ENCODE measurements around the gene QPCTL.
A peak's percentile ranks its signal among the peaks of the same experiment; 100 is the strongest.
"Not testable (repeated sequence)": the region's sequence is repeated elsewhere in the genome, so short reads cannot be mapped to it uniquely, and the experiment has no call there.

QPCTL gene

DNA sequence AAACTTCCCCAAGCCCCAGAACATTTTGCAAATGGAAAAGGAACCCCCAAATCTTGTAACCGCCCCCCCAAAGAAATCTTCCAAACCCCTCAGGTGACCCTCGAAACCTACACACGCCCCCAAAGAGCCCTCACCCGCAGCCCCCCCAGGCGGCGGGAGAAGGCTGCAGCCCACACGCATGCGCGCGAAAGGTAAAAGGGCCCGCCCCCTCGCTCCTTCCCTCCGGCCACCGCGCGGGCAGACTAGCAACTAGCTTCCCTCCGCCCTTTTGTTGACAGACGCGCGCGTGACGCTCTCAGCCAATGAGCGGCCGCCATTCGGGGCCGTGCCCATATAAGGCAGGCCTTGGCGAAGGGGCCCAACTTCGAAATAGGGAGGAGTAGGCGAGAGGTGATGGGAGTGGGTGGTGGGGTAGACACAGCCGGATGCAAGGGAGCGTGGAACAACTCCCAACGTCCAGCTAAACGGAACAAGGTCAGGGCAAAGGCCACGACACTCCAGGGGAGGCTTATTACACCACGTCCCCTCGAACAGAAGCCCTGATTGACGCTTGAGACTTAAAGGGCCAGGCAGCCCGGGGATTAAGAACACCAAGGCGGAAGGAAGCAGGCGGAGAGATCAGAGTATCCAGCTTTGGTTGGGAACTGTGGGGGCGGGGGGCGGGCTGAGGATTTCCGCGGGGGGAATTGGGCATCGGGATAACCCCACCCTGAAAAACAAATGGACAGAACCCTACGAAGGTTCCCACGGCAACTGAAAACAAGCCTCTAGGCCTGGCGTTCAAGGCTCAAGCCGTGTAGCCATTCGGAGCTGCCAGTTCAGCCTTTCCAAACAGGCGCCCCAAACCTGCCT is 24.9 kb downstream of the QPCTL start:
- peak; percentile 66; the same call in 1 of the 2 replicates for TF ChIP-seq POLR2AphosphoS5 (IDR thresholded peaks at IDR 0.05; ENCODE audit: low read depth)
- TF ChIP-seq SPI1 (IDR thresholded peaks at IDR 0.05; ENCODE audit: borderline replicate concordance, low read depth): no peak
- H3K27ac ChIP-seq (replicated peaks): peak overlapping the region; percentile 86
- DNase-seq (ENCODE audit: low read depth in 1 of 2, low spot score in 1 of 2): peak; percentile 99 to 100
- H3K27me3 ChIP-seq (ENCODE audit: insufficient read depth, poor library complexity, severe bottlenecking): no peaks in the 10 kb centered on the region
- H3K4me3 ChIP-seq (replicated peaks; ENCODE audit: insufficient read depth, low read length): peak overlapping the region; percentile 58

DNA sequence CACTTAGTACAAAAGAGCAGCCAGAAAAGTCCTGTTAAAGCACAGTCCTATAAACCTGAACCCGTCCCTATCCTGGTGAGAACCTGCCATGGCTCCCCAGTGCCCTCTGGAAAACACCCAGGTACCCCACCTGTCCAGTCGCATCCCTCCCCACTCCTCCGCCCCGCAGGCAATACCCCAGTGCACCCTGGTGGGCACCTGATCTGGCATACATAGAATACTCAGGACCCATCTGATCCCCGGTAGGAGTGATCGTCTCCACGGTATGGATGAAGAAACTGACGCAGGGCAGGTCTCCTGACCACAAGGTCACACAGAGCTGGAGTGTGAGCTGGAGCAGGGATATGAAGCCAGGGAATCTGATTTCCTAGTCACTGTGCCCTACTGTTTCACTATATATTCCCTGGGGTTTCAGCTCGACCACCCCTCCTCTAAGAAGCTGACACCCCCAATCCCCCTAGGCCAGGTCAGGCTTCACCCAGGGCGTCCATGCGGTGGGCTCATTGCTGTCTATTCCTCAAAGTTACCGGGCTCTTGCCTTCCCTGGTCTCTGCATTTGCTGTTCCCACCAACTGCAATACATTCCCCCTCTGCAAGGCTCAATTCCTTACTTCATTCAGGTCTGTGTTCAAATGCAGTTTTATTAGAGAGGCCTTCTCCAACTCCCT is 25.7 kb downstream of the QPCTL start:
- Histone ChIP-seq H3K27ac (replicated peaks) (peak overlapping the region; percentile 86), H3K4me3 (replicated peaks; ENCODE audit: insufficient read depth, low read length) (peak overlapping the region; percentile 41), H3K27me3 (ENCODE audit: insufficient read depth, poor library complexity, severe bottlenecking) (no peaks in the 10 kb centered on the region)
- no peak for TF ChIP-seq POLR2AphosphoS5 (IDR thresholded peaks at IDR 0.05; ENCODE audit: low read depth)
- no peak for TF ChIP-seq CTCF (IDR thresholded peaks at IDR 0.05; ENCODE audit: insufficient read depth, low read length)
- TF ChIP-seq, protein P1, sequence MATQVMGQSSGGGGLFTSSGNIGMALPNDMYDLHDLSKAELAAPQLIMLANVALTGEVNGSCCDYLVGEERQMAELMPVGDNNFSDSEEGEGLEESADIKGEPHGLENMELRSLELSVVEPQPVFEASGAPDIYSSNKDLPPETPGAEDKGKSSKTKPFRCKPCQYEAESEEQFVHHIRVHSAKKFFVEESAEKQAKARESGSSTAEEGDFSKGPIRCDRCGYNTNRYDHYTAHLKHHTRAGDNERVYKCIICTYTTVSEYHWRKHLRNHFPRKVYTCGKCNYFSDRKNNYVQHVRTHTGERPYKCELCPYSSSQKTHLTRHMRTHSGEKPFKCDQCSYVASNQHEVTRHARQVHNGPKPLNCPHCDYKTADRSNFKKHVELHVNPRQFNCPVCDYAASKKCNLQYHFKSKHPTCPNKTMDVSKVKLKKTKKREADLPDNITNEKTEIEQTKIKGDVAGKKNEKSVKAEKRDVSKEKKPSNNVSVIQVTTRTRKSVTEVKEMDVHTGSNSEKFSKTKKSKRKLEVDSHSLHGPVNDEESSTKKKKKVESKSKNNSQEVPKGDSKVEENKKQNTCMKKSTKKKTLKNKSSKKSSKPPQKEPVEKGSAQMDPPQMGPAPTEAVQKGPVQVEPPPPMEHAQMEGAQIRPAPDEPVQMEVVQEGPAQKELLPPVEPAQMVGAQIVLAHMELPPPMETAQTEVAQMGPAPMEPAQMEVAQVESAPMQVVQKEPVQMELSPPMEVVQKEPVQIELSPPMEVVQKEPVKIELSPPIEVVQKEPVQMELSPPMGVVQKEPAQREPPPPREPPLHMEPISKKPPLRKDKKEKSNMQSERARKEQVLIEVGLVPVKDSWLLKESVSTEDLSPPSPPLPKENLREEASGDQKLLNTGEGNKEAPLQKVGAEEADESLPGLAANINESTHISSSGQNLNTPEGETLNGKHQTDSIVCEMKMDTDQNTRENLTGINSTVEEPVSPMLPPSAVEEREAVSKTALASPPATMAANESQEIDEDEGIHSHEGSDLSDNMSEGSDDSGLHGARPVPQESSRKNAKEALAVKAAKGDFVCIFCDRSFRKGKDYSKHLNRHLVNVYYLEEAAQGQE (IDR thresholded peaks at IDR 0.05; ENCODE audit: insufficient replicate concordance, low read depth): no peak
- no peak for TF ChIP-seq SPI1 (IDR thresholded peaks at IDR 0.05; ENCODE audit: borderline replicate concordance, low read depth)
- TF ChIP-seq GABPA (IDR thresholded peaks at IDR 0.05; ENCODE audit: low read depth): no peak
- DNase-seq (ENCODE audit: low read depth in 1 of 2, low spot score in 1 of 2): no peak

DNA sequence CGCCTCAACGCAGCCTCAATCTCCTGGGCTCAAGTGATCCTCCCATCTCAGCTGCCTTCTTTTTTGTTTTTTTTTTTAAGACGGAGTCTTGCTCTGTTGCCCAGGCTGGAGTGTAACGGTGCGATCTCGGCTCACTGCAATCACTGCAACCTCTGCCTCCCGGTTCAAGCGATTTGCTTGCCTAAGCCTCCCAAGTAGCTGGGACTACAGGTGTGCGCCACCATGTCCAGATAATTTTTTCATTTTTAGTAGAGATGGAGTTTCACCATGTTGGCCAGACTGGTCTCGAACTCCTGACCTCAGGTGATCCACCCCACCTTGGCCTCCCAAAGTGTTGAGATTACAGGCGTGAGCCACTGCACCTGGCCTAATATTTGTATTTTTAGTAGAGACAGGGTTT is 27.6 kb downstream of the QPCTL start:
- not testable (repeated sequence) for H3K4me3 ChIP-seq (replicated peaks; ENCODE audit: insufficient read depth, low read length); H3K27me3 ChIP-seq (ENCODE audit: insufficient read depth, poor library complexity, severe bottlenecking); DNase-seq (ENCODE audit: low read depth in 1 of 2, low spot score in 1 of 2); H3K27ac ChIP-seq (replicated peaks)

DNA sequence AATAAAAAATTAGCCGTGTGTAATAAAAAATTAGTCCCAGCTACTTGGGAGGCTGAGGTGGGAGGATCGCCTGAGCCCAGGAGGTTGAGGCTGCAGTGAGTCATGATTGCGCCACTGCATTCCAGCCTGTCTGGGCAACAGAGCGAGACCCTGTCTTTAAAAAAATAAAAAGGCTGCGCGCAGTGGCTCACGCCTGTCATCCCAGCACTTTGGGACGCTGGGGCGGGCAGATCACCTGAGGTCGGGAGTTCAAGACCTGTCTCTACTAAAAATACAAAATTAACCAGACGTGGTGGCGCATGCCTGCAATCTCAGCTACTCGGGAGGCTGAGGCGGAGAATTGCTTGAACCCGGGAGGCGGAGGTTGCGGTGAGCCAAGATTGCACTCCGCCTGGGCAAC is 36.2 kb downstream of the QPCTL start:
- H3K4me3 ChIP-seq (replicated peaks; ENCODE audit: insufficient read depth, low read length); DNase-seq (ENCODE audit: low read depth in 1 of 2, low spot score in 1 of 2); H3K27ac ChIP-seq (replicated peaks); H3K27me3 ChIP-seq (ENCODE audit: insufficient read depth, poor library complexity, severe bottlenecking): not testable (repeated sequence)

GRCh38 chr19:45729800-45730290 is 37.4 kb downstream of the QPCTL start:
- DNase-seq (ENCODE audit: low read depth in 1 of 2, low spot score in 1 of 2): no peak
- no peaks in the 10 kb centered on the region for H3K27me3 ChIP-seq (ENCODE audit: insufficient read depth, poor library complexity, severe bottlenecking)
- H3K27ac ChIP-seq (replicated peaks): peak overlapping the region; percentile 73

More at GRCh38 chr19:45729800-45730290, 37.4 kb downstream of the QPCTL start:
- H3K4me3 ChIP-seq (replicated peaks; ENCODE audit: insufficient read depth, low read length): peak overlapping the region; percentile 93
- no peak for TF ChIP-seq POLR2AphosphoS5 (IDR thresholded peaks at IDR 0.05; ENCODE audit: low read depth)
- TF ChIP-seq, protein P1 (IDR thresholded peaks at IDR 0.05; ENCODE audit: insufficient replicate concordance, low read depth): no peak
- no peak for TF ChIP-seq CTCF (IDR thresholded peaks at IDR 0.05; ENCODE audit: insufficient read depth, low read length)
- TF ChIP-seq SPI1 (IDR thresholded peaks at IDR 0.05; ENCODE audit: borderline replicate concordance, low read depth): no peak
- no peak for TF ChIP-seq GABPA (IDR thresholded peaks at IDR 0.05; ENCODE audit: low read depth)
